ENCODE data around the gene NAV2.
"Not testable (repeated sequence)": the region's sequence is repeated elsewhere in the genome, so short reads cannot be mapped to it uniquely, and the experiment has no call there.

NAV2 gene

DNA sequence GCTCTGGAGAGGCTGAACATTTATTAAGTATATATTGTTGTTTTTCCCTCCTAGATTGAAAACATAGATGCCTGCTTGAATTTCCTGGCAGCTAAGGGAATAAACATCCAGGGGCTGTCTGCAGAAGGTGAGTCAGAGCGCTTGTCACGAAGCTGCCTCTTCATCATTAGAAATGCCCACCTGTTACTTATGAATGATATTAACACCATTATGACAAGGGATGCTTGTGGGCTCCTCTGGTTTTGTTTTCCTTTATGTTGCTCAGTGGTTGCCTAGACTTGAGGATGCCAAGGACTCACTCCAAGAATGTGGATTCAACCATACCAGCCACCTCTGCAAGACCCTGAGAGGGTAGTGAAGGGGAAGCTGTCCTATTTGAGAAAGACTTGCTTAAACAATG, 156.2 kb downstream of the NAV2 start:
- peak; percentile 38 for DNase-seq

GRCh38 chr11:19869466-19869865, 156.8 kb downstream of the NAV2 start:
- no peak for DNase-seq

DNA sequence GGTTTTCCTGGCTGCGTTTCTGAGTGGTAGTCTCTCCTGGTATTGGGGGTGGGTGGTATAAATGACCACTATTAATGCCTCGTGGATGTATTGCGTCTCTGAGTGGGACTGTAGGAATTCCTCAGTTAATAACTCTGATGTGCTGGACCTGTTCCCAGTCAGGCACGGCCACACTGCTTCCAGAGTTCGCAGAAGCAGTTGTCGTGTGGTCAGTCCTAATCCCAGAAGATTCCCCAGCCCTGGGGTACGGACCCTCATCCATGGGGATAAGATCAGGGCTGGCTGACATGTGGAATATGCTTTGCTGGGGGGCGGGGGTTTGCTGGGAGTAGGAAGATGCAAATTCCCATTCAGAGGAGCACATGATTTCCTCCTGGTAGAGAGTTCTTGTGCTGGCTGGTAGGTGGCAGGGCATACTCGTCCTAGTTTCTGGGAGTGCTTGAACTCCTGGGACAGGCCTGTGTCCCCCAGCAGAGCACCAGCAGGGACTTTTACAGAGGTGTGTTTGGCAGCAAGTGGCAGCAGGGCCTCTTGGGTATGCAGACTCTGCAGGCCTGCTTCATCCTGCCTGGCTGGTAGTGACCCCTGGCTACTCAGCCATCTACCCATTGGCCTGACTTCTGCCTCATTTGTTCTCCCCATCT, 157.4 kb downstream of the NAV2 start:
- no peak for DNase-seq

GRCh38 chr11:19871531-19871930, 158.9 kb downstream of the NAV2 start:
- no peak for DNase-seq

DNA sequence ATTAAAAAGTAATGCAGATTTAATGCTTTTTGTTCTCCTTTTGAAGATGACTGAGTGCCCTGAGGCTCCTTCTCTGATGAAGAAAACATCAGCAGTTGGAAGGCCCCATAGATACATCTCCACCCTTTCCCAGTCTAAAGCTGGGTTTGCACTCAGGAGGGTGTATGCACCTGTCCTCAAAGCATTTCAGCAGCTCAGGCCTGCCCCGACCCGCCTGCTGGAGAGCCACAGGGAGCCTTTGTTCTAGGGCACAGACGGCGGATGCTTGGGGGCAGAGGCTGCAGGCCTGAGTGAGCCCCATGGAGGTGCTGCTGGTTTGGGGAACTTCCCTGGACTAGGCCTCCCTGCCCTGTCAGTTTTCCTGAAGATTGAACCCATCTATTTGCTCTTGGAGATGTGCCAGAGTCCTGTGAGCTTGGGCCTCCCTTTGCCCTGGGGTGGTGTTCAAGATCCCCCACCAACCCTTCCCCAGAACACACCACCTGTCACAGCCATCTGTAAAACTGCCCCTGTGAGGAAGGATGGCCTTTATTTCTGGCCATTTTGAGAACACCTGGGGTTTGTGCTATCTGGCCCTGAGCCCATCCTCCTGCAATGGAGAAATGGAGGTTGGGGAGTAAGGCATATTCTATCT, 160.0 kb downstream of the NAV2 start:
- DNase-seq, result no peak

DNA sequence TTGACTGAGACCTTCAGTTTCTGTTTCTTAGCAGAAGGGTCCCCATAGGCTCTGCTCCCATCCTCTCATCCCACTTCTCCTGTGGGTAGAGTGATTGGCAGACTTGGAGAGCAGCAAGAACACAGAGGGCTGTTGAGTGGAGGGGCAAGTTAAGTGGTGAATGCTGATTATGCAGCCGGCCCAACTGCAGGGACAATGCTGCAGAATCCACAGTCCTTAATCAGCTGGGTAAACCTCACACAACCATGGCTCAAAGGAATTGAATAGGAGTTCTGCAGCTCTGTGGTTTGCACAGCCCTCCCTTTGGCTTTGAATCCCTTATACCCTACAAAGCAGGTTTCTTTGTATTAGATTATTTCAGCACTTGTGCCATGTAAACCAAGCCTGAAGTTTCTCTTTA, 161.1 kb downstream of the NAV2 start:
- no peak for DNase-seq

GRCh38 chr11:19874266-19874665, 161.6 kb downstream of the NAV2 start:
- DNase-seq, result peak; percentile 67

GRCh38 chr11:19876750-19877149, 164.1 kb downstream of the NAV2 start:
- DNase-seq, result no peak

DNA sequence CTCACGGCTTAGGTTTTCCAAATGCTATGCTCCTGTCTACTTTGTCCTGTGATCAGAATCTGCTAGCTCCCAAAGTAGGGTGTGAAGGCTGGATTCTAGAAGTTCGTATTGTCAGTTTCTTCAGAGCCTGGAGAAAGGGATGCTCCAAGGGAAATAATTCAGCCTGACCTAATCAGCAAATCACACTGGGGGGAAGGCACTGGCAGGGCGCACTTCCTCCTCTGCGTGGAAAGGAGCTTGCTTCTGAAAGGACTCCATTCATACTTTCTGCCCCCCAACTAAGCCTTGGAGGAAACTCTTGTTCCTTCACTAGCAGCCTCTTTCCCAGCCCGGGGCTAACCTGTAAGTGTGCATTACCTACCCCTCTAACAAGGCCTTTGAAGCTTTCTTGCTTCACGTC, 165.9 kb downstream of the NAV2 start:
- DNase-seq, result no peak

DNA sequence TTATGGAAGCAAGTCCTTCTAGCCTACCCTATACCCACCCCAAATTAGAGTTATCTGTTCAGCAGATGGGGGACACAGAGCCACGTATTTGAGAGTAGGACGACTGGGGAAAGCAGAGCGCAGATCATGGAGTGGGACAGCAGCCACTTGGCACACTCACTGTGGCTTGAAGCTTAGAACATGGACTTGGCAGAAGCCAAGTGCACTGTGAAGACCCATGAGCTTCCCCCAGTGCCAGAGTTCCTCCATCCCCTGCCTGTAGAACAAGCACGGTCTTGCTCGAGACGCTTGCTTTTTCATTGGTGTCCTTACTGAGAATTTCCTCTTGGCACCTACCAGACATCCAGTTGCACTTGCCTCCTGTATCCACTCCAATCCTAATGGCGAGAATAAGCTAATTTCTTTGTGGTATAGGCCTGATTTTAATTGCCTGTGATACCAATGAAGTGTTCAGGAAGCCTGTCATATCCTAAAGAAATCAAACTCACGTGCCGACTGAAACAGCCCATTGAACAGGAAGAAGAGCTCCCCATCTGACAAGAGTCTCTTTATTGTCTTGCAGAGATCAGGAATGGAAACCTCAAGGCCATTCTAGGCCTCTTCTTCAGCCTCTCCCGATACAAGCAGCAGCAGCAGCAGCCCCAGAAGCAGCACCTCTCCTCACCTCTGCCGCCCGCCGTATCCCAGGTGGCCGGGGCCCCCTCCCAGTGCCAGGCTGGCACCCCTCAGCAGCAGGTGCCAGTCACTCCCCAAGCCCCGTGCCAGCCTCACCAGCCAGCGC, 166.9 kb downstream of the NAV2 start:
- no peak for DNase-seq

DNA sequence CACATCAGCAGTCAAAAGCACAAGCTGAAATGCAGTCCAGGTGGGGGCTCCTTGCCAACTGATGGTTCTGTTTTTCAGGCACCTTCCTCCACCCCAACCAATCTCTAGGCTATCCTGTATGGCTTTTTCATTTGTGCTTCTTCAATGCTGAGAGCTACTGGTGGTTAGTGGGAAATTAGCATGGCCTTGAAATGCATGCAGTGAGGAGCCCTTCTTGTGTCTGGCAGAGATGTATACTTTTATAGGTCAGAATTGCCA, 167.4 kb downstream of the NAV2 start:
- no peak for DNase-seq

DNA sequence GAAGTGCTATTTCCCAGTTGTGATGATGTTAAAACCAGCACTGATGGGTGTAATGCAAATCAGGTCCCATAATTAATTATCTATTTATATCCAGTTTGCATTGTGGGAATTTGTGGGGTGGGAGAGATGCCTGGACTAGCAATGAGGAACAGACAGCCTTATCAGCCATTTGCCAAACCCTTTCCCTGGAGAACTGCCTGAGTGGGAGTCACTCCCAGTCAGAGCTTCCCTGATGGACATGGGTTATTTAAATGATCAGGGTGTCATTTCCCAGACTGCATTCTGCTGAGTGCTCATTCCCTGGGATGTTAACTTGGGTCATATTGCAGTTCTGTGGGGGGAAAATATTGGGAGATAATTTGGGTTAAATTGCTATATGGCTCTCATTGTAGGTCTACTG, 168.5 kb downstream of the NAV2 start:
- DNase-seq, result no peak

DNA sequence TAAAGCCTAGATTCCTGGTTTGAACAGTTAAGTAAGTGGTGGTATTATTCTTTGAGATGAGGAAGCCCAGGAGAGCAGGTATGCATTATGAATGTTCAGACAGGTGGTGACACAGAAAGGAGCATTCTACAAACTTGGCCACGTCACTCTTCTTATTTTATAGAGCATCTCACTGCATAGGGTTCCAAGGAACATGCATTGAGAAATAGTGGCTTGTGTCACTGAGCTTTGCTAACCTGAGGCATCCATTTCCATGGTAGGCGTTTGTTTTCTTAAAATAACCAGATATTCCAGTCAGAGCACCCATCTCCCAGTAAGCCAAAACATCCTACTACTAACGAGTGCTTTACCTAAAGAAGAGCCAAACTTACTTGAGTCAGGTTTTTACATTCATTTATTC, 169.7 kb downstream of the NAV2 start:
- DNase-seq, result no peak

- DNase-seq, result no peak
Measured at GRCh38 chr11:19886498-19886897, 173.9 kb downstream of the NAV2 start.

DNA sequence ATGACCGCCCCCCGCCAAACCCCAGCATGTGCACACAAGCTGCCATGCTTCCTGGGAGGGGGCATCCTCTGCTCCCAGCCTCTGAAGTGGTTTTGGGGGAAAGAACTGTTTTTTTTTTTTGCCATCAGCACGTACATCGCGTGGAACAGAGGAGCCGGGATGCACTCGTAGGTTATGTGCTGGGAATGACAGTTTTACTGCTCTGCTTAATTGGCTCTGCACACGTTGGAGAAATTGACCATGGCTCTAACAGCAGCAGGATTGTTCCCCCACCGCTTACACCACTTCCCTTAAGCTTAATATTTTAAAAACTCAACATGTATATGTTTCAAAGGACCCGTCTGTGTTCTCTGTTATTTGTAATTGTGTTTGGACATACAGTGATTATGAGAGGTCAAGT, 175.2 kb downstream of the NAV2 start:
- no peak for DNase-seq

- DNase-seq, result peak; percentile 90
Measured at GRCh38 chr11:19889531-19889930, 176.9 kb downstream of the NAV2 start.

DNA sequence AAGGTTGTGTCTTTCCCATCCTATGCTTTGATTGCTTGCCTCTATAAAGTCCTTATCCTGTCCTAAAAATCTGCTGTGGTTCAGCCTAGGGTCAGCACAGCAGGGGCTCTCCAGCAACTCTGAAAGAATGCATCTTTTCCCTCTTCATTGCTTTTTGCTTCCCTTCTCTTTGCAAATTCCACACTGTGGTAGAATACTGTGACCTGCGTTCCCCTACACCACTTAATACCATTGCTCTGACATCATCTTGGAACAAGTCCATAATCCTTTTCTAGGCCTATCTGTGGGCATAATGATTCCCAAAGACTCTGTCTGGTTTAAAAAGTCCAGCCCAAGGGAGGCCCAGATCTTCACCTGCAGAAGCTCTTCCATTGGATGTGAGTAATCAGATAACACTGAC, 177.7 kb downstream of the NAV2 start:
- peak; percentile 98 for DNase-seq

GRCh38 chr11:19891022-19891421, 178.4 kb downstream of the NAV2 start:
- no peak for DNase-seq

DNA sequence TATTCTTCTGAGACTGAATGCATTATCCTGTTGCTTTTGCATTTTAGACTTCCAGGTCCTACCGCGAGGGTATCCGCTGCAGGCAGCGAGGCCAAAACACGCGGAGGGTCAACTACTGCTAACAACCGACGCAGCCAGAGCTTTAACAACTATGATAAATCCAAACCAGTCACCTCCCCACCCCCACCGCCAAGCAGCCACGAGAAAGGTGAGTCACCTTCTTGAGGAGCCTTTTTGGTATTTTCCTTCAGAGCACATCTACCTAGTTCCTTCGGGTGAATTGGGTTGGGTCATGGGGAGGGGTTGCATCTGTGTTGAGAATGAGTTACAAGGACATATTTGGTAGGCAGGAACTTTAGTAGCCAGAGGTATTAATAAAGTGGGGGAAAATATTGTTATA, 179.8 kb downstream of the NAV2 start:
- no peak for DNase-seq

DNA sequence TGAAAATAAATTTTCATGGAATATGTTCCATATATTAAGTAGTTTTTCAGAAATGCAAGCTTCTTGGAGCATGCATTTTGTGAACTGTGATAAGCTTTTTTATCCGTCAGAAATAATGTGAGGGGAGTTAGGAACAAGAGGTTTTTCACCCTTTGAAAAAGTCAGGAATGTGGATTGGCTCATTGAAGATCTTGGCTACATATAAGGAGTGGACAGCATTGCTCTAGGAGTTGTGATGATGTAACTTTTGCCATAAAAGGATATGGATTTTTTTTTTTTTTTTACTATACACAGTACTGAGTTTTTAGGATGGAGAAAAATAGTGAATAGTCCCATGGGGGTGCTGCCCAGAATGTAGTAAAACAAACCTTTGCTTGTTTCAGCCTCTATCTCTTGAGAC, 180.2 kb downstream of the NAV2 start:
- DNase-seq, result peak; percentile 82

GRCh38 chr11:19894404-19894803, 181.8 kb downstream of the NAV2 start:
- no peak for DNase-seq

DNA sequence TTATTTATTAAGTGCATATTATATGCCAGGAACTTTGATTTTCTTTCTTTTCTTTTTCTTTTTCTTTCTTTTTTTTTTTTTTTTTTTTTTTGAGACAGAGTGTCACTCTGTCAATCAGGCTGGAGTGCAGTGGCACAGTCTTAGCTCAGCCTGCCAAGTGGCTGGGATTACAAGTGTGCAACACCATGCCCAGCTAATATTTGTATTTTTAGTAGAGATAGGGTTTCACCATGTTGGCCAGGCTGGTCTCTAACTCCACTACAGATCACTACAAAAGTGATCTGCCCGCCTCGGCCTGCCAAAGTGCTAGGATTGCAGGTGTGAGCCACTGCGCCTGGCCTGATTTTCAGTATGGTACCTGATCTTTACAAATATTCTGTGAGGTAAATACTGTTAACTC, 182.4 kb downstream of the NAV2 start:
- DNase-seq, result not testable (repeated sequence)

DNA sequence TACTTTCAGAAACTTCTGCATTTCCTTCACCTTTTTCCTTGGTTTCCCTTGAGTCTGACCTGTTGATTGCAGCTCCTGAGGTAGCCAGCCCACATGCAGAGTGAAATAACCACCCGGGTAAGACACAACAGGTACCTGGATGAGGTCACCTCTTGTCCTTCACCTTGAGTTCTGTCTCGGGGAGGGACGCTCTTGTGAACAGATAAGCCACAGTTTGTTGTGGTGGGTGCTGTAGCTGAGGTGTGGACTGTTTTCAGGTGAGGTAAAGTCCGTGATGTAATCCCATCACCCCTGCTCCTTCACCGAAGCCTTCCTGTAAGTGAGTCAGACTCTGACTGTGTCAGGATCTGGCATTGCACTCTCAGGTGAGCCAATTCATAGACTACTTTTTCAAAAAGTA, 183.1 kb downstream of the NAV2 start:
- DNase-seq, result no peak

GRCh38 chr11:19903620-19904069, 191.0 kb downstream of the NAV2 start:
- DNase-seq, result peak; percentile 78

All from fibroblast of skin of back (primary cell).